Liver (tissue), 9 donors: ENCODE data around the gene PKMYT1. TPM values are rescaled to one million over a fixed set of nuclear protein-coding genes. Genes with fewer than 3 reads are reported as not detected.
A peak's percentile ranks its signal among the peaks of the same experiment; 100 is the strongest.

Experiments
- DNase-seq: peaks from one replicate; pipeline ENCODE4 v3.0.0-alpha.2; 2017; ENCODE audit warnings: low spot score
- H3K27ac ChIP-seq, 2 donors: one replicate each; pipeline ENCODE4 v1.7.0; 2013; ENCODE audit warnings: inconsistent platforms in 2 of 2, low read length in 2 of 2, control low read depth in 1 of 2, low read depth in 1 of 2, mild to moderate bottlenecking in 1 of 2
- H3K27me3 ChIP-seq, 4 donors: one replicate each; pipeline versions ENCODE4 v1.6.1 to v1.7.0; 2013; ENCODE audit warnings: low read length in 3 of 4, inconsistent platforms in 1 of 4, mild to moderate bottlenecking in 1 of 4, moderate library complexity in 1 of 4; ENCODE audit not compliant: control insufficient read depth in 4 of 4, insufficient read depth in 4 of 4
- H3K36me3 ChIP-seq, 4 donors: one replicate each; pipeline versions ENCODE4 v1.6.1 to v1.7.0; 2013; ENCODE audit warnings: low read length in 3 of 4, mild to moderate bottlenecking in 3 of 4, low read depth in 1 of 4, moderate library complexity in 1 of 4; ENCODE audit not compliant: control insufficient read depth in 4 of 4, insufficient read depth in 3 of 4
- H3K4me1 ChIP-seq, 4 donors: one replicate each; pipeline versions ENCODE4 v1.6.1 to v1.7.0; 2013; ENCODE audit warnings: low read length in 3 of 4, mild to moderate bottlenecking in 3 of 4, moderate library complexity in 1 of 4; ENCODE audit not compliant: control insufficient read depth in 4 of 4, insufficient read depth in 4 of 4
- H3K4me3 ChIP-seq, 3 donors: one replicate each; pipeline versions ENCODE4 v1.6.1 to v1.7.0; 2013; ENCODE audit warnings: low read length in 3 of 3, control low read depth in 1 of 3, low read depth in 1 of 3, mild to moderate bottlenecking in 1 of 3
- H3K9ac ChIP-seq, 2 donors: one replicate each; pipeline ENCODE4 v1.7.0; 2013; ENCODE audit warnings: low read length in 2 of 2, mild to moderate bottlenecking in 2 of 2, moderate library complexity in 2 of 2, control low read depth in 1 of 2, low read depth in 1 of 2
- H3K9me3 ChIP-seq, 4 donors: one replicate each; pipeline versions ENCODE4 v1.6.1 to v1.7.0; 2013; ENCODE audit warnings: low read length in 3 of 4; ENCODE audit not compliant: control insufficient read depth in 4 of 4
- EGR1 ChIP-seq, 2 donors: IDR thresholded peaks; 2 replicates each; pipeline ENCODE4 v1.6.1; 2016 to 2018; ENCODE audit warnings: antibody characterized with exemption in 2 of 2, low read depth in 2 of 2
- FOXA1 ChIP-seq: IDR thresholded peaks from 2 replicates; pipeline ENCODE4 v1.6.1; 2016; ENCODE audit warnings: antibody characterized with exemption
- GABPA ChIP-seq, 2 donors: IDR thresholded peaks in 1 of 2; conservative IDR thresholded peaks in 1 of 2; 2 replicates each; pipeline ENCODE4 v1.6.1; 2016; ENCODE audit warnings: antibody characterized with exemption in 2 of 2, mild to moderate bottlenecking in 1 of 2, moderate library complexity in 1 of 2
- HNF4G ChIP-seq: IDR thresholded peaks from 2 replicates; pipeline ENCODE4 v1.6.1; 2016; ENCODE audit warnings: antibody characterized with exemption
- JUND ChIP-seq, 2 donors: IDR thresholded peaks; 2 replicates each; pipeline ENCODE4 v1.6.1; 2016; ENCODE audit warnings: antibody characterized with exemption in 2 of 2
- NR2F2 ChIP-seq: IDR thresholded peaks from 2 replicates; pipeline ENCODE4 v1.6.1; 2016; ENCODE audit warnings: antibody characterized with exemption
- RAD21 ChIP-seq, 2 donors: IDR thresholded peaks; 2 replicates each; pipeline ENCODE4 v1.6.1; 2016; ENCODE audit warnings: antibody characterized with exemption in 2 of 2, mild to moderate bottlenecking in 2 of 2
- SP1 ChIP-seq: IDR thresholded peaks from 2 replicates; pipeline ENCODE4 v1.6.1; 2018; ENCODE audit warnings: antibody characterized with exemption, mild to moderate bottlenecking
- TAF1 ChIP-seq: conservative IDR thresholded peaks from 2 replicates; pipeline ENCODE4 v1.6.1; 2016; ENCODE audit warnings: antibody characterized with exemption, mild to moderate bottlenecking
- YY1 ChIP-seq: IDR thresholded peaks from 2 replicates; pipeline ENCODE4 v1.6.1; 2016; ENCODE audit warnings: antibody characterized with exemption, mild to moderate bottlenecking
- WGBS: extraction: QIAGEN DNeasy Blood & Tissue Kit; methylation state at CpG from one replicate; pipeline ENCODE4 v1.1.7; 2013; 5-methylcytosine and 5-hydroxymethylcytosine counted together
- polyA plus RNA-seq, 2 donors: library from polyadenylated mRNA; stranded (reverse) in 1 of 2; unstranded in 1 of 2; fragments of 200-250 nt in 1 of 2; fragments of >200 nt in 1 of 2; fragmentation: Nextera tagmentation in 1 of 2; extraction: Ambion mirVana in 1 of 2; gene quantifications; one replicate each; pipeline versions ENCODE4 v1.2.1 to v1.2.3, GENCODE V29; 2013 to 2015
- total RNA-seq, 2 donors: library from RNA; depleted of rRNA; stranded (reverse); fragments of >200 nt; gene quantifications; one replicate each; pipeline ENCODE4 v1.2.3, GENCODE V29; 2014
- TF ChIP-seq, protein P1 (sequence below): IDR thresholded peaks from 2 replicates; pipeline ENCODE4 v1.6.1; 2016; ENCODE audit warnings: antibody characterized with exemption
- TF ChIP-seq, protein P2 (sequence below): IDR thresholded peaks from 2 replicates; pipeline ENCODE4 v1.6.1; 2016; ENCODE audit warnings: antibody characterized with exemption, mild to moderate bottlenecking
- TF ChIP-seq, protein P3 (sequence below): IDR thresholded peaks from 2 replicates; pipeline ENCODE4 v1.6.1; 2016; ENCODE audit warnings: antibody characterized with exemption
- donor health status: healthy.
- donor health status: healthy.
- donor health status: healthy.
- donor health status: healthy.
- donor health status: healthy.

Gene PKMYT1
- total and polyA plus RNA-seq, 4 donors, result 0.50 to 15.8 (median 2.6) TPM

GRCh38 chr16:2962334-2963073, 17.7 kb downstream of the PKMYT1 start:
- peak; percentile 32 for DNase-seq
- no peak overlapping the region for H3K9ac ChIP-seq
- peaks cover 0 to 9% (median 3%) of the 10 kb centered on the region in 4 donors for H3K27me3 ChIP-seq
- no peak for TF ChIP-seq SP1
- TF ChIP-seq NR2F2, result no peak
- TF ChIP-seq, protein P1, sequence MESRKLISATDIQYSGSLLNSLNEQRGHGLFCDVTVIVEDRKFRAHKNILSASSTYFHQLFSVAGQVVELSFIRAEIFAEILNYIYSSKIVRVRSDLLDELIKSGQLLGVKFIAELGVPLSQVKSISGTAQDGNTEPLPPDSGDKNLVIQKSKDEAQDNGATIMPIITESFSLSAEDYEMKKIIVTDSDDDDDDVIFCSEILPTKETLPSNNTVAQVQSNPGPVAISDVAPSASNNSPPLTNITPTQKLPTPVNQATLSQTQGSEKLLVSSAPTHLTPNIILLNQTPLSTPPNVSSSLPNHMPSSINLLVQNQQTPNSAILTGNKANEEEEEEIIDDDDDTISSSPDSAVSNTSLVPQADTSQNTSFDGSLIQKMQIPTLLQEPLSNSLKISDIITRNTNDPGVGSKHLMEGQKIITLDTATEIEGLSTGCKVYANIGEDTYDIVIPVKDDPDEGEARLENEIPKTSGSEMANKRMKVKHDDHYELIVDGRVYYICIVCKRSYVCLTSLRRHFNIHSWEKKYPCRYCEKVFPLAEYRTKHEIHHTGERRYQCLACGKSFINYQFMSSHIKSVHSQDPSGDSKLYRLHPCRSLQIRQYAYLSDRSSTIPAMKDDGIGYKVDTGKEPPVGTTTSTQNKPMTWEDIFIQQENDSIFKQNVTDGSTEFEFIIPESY, result no peak
- TF ChIP-seq JUND (IDR thresholded peaks at IDR 0.05), result no peak
- peaks cover 3 to 22% (median 17%) of the 10 kb centered on the region in 4 donors for H3K4me1 ChIP-seq
- no peak overlapping the region for H3K4me3 ChIP-seq
- H3K27ac ChIP-seq, result no peak overlapping the region
- H3K9me3 ChIP-seq, result no peaks in the 10 kb centered on the region
- WGBS, result 31% methylated on average over 28 of the region's 28 CpGs
- H3K36me3 ChIP-seq, result no peaks in the 10 kb centered on the region

DNA sequence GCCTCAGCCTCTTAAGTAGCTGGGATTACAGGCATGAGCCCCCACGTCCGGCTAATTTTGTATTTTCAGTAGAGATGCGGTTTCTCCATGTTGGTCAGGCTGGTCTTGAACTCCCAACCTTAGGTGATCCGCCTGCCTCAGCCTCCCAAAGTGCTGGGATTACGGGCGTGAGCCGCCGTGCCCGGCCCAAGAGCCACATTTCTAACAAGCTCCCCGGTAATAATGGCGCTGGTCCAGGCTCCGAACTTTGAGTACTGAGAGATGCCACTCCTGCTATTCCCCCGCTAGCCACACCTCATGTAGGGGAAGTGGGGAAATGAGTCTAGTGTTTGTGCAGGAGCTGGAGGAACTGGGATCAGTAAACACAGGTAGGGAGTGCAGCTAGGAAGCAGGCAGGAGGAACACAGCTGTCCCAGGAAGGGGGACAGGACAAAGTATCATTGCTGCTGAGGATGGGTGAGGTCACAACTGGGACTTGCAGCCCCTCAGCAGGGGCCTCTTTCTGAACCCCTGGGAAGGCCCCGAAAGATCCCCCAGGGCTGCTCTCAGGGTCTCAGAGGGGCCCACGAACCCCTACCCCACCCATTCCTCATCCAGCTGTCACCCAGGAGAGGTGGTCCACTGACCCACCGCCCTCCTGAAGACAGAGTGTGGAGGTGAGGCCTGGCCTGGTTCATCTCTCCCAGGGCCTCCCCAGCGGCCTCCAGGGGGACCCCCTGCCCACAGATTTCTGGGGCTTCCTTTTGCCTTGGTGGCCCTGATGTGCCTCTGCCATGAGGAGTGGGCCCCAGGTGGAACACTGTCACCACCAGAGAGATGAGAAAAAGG, 19.8 kb downstream of the PKMYT1 start:
- TF ChIP-seq, protein P2, sequence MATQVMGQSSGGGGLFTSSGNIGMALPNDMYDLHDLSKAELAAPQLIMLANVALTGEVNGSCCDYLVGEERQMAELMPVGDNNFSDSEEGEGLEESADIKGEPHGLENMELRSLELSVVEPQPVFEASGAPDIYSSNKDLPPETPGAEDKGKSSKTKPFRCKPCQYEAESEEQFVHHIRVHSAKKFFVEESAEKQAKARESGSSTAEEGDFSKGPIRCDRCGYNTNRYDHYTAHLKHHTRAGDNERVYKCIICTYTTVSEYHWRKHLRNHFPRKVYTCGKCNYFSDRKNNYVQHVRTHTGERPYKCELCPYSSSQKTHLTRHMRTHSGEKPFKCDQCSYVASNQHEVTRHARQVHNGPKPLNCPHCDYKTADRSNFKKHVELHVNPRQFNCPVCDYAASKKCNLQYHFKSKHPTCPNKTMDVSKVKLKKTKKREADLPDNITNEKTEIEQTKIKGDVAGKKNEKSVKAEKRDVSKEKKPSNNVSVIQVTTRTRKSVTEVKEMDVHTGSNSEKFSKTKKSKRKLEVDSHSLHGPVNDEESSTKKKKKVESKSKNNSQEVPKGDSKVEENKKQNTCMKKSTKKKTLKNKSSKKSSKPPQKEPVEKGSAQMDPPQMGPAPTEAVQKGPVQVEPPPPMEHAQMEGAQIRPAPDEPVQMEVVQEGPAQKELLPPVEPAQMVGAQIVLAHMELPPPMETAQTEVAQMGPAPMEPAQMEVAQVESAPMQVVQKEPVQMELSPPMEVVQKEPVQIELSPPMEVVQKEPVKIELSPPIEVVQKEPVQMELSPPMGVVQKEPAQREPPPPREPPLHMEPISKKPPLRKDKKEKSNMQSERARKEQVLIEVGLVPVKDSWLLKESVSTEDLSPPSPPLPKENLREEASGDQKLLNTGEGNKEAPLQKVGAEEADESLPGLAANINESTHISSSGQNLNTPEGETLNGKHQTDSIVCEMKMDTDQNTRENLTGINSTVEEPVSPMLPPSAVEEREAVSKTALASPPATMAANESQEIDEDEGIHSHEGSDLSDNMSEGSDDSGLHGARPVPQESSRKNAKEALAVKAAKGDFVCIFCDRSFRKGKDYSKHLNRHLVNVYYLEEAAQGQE, result no peak
- TF ChIP-seq YY1 (no peak), HNF4G (no peak), RAD21 (IDR thresholded peaks at IDR 0.05) (no peak), TAF1 (no peak), FOXA1 (no peak), JUND (IDR thresholded peaks at IDR 0.05) (no peak), GABPA (IDR thresholded peaks at IDR 0.05 in 1 of 2, conservative IDR thresholded peaks at IDR 0.05 in 1 of 2) (no peak), EGR1 (IDR thresholded peaks at IDR 0.05; ENCODE audit: low read depth in 2 of 2) (no peak)
- TF ChIP-seq, protein P1, result no peak
- TF ChIP-seq, protein P3, sequence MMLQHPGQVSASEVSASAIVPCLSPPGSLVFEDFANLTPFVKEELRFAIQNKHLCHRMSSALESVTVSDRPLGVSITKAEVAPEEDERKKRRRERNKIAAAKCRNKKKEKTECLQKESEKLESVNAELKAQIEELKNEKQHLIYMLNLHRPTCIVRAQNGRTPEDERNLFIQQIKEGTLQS, result no peak
- H3K4me3 ChIP-seq, result no peak overlapping the region
- WGBS, result 74% methylated on average over 17 of the region's 17 CpGs
- H3K36me3 ChIP-seq, result no peaks in the 10 kb centered on the region
- H3K27me3 ChIP-seq, result peaks cover 0 to 7% (median 3%) of the 10 kb centered on the region in 4 donors
- H3K4me1 ChIP-seq, result peaks cover 3 to 17% (median 13%) of the 10 kb centered on the region in 4 donors
- no peaks in the 10 kb centered on the region for H3K9me3 ChIP-seq
- DNase-seq, result no peak
- no peak overlapping the region for H3K9ac ChIP-seq
- H3K27ac ChIP-seq, result no peak overlapping the region
